Duodenal mucosa (tissue), 2 donors: ENCODE data around the gene FRMD4B.

Experiments
- H3K27ac ChIP-seq: one replicate; pipeline ENCODE4 v1.7.0; 2013; ENCODE audit warnings: low read depth, low read length
- H3K27me3 ChIP-seq, 2 donors: one replicate each; pipeline ENCODE4 v1.7.0; 2013; ENCODE audit warnings: low read length in 2 of 2, control low read depth in 1 of 2; ENCODE audit not compliant: insufficient read depth in 2 of 2, control insufficient read depth in 1 of 2
- H3K36me3 ChIP-seq, 2 donors: one replicate each; pipeline ENCODE4 v1.7.0; 2013; ENCODE audit warnings: low read length in 2 of 2, control low read depth in 1 of 2; ENCODE audit not compliant: insufficient read depth in 2 of 2, control insufficient read depth in 1 of 2
- H3K4me1 ChIP-seq, 2 donors: one replicate each; pipeline ENCODE4 v1.7.0; 2013; ENCODE audit warnings: low read length in 2 of 2, control low read depth in 1 of 2; ENCODE audit not compliant: insufficient read depth in 2 of 2, control insufficient read depth in 1 of 2
- H3K4me3 ChIP-seq, 2 donors: one replicate each; pipeline ENCODE4 v1.7.0; 2013; ENCODE audit warnings: low read length in 2 of 2, low read depth in 1 of 2
- H3K9ac ChIP-seq, 2 donors: one replicate each; pipeline ENCODE4 v1.7.0; 2013; ENCODE audit warnings: low read length in 2 of 2, low read depth in 1 of 2
- H3K9me3 ChIP-seq, 2 donors: one replicate each; pipeline ENCODE4 v1.7.0; 2013; ENCODE audit warnings: low read length in 2 of 2, control low read depth in 1 of 2; ENCODE audit not compliant: control insufficient read depth in 1 of 2

FRMD4B gene

DNA sequence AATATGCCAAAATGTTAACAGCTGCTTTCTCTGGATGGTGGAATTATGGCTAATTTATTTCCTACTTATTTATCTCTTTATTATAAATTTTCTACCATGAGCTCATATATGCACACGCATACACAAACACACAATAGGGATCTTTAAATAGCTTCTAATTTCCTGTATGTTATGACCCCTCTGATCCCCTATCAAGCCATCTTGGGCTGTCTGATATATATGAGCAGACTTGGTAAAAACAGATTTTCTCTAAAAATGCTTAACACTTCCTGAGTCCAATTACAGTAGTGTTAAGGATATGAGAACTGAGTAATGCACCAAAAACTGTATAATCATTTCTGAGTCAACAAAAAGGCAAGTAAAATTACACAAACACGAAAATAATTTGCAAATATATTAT, 211.4 kb downstream of the FRMD4B start:
- Histone ChIP-seq H3K4me1 (peaks cover 15 to 23% of the 10 kb centered on the region in 2 donors), H3K4me3 (no peak overlapping the region), H3K9me3 (no peaks in the 10 kb centered on the region), H3K36me3 (peaks cover 13 to 25% of the 10 kb centered on the region in 2 donors), H3K27me3 (no peaks in the 10 kb centered on the region), H3K27ac (no peak overlapping the region), H3K9ac (no peak overlapping the region)

DNA sequence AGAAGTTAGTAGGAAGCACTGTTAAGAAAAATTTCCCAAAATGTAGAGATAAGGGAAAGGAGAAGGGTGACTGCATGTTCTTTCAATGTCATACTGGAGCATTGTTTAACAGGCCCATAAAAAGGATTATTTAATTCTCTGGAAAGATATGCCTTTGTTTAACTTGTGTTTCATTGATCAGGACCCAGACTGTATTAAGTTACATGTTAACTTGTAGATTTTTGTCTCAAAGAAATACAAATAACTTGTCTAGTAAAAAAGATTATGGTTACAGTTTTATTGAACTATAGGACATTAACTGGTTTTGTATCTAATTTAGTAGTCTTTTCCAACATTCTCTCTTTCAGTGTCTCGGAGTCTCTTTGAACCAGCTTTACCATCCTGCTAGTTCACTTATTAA, 213.8 kb downstream of the FRMD4B start:
- Histone ChIP-seq H3K27me3 (no peaks in the 10 kb centered on the region), H3K4me3 (no peak overlapping the region), H3K9me3 (no peaks in the 10 kb centered on the region), H3K27ac (no peak overlapping the region), H3K9ac (no peak overlapping the region), H3K4me1 (peaks cover 0 to 5% of the 10 kb centered on the region in 2 donors), H3K36me3 (peaks cover 7 to 16% of the 10 kb centered on the region in 2 donors)

DNA sequence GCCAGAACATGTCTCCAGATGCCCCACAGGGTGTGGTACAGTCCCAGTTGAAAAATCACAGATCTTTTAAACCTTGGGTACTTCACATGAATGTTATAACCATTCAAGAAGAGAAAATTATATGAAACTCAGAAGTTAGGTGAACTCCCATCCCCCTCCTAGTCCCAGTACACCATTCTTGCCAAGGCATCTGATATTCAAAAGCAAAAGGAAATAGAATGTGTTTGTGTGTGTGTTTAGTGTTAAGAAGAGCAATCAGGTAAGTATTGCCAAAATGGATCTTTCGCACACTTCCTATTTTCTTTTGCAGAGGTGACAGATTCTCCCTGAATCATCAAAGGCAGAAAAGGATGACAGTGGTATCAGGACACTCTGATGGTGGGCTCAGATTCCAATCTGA, 219.4 kb downstream of the FRMD4B start:
- Histone ChIP-seq H3K9ac (no peak overlapping the region), H3K36me3 (peaks cover 6 to 9% of the 10 kb centered on the region in 2 donors), H3K27me3 (no peaks in the 10 kb centered on the region), H3K4me1 (no peaks in the 10 kb centered on the region), H3K27ac (no peak overlapping the region), H3K9me3 (no peaks in the 10 kb centered on the region), H3K4me3 (no peak overlapping the region)

DNA sequence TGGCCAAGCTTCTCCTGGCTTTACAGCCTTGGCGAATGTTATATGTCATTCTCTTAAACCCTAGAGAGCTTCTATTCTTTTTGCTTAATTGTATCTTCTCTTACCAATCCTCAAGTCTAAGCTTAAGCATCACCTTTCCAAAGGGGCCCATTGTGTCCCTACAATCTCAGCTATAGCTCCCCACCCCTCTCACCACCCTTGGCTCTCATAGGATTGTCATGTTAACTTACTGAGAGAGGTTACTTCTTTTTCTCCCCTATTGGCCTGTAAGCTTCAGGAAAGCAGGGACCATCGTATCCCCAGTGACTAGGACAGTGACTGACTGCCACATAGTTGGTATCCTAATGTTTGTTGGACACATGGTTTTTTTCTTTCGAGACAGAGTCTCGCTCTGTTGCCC, 220.1 kb downstream of the FRMD4B start:
- Histone ChIP-seq H3K4me3 (no peak overlapping the region), H3K27ac (no peak overlapping the region), H3K9ac (no peak overlapping the region), H3K9me3 (no peaks in the 10 kb centered on the region), H3K27me3 (no peaks in the 10 kb centered on the region), H3K4me1 (no peaks in the 10 kb centered on the region), H3K36me3 (peaks cover 0 to 3% of the 10 kb centered on the region in 2 donors)

DNA sequence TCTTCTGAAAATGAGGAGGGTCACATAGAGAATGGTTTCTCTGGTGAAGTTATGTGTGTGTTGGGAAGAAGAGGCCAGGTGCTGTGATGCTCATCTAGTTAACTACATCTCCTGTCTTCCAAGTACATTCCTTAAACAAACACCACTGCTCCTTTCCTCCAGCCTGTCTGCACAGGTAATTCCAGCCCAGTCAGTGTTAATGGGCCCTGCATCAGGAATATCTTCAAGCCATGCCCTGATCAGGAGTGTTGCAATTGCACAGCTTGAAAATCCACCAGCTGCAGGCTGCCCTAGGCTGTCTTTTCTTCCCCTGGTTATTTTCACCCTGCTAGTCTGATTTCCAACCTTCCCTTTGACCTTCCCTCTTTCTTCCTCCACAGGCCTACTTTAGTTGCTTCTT, 221.6 kb downstream of the FRMD4B start:
- H3K9me3 ChIP-seq: no peaks in the 10 kb centered on the region

DNA sequence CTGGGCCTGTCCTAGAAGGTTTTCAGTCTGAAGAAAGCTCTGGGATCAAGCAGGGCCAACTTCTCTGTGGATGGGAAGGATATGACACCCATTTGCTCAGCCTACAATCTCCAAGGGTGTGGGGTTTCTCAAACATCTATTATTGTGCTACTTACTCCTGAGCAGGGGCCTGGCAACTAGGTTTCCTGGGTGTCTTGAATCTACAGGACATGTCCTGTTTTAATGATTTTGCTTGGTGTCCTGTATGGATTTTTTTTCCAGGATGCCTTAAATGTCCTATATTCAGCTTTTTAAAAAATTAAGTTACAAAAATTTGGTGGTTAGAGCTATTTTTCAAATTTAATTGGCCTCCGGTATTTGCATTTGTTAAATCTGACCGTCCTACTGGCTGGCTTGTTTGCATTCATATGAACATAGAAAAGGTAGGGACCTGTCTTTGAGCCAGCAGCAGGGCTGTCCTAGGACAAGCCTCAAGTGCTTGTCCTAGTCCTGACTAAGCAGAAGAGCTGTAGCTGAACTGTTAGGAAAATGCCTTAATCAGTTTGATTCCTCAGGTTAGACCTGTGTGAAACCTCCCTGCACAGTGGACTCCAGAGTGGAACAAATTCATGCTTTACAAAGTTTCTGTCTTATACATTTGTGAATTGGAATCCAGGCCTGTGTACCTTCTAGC, 223.4 kb downstream of the FRMD4B start:
- Histone ChIP-seq H3K27me3 (no peaks in the 10 kb centered on the region), H3K9ac (no peak overlapping the region), H3K4me1 (no peaks in the 10 kb centered on the region), H3K4me3 (no peak overlapping the region), H3K27ac (no peak overlapping the region), H3K36me3 (no peaks in the 10 kb centered on the region), H3K9me3 (no peaks in the 10 kb centered on the region)

More for the DNA sequence above, 221.6 kb downstream of the FRMD4B start:
- Histone ChIP-seq H3K36me3 (no peaks in the 10 kb centered on the region), H3K4me1 (no peaks in the 10 kb centered on the region), H3K27me3 (no peaks in the 10 kb centered on the region), H3K9ac (no peak overlapping the region), H3K4me3 (no peak overlapping the region), H3K27ac (no peak overlapping the region)

DNA sequence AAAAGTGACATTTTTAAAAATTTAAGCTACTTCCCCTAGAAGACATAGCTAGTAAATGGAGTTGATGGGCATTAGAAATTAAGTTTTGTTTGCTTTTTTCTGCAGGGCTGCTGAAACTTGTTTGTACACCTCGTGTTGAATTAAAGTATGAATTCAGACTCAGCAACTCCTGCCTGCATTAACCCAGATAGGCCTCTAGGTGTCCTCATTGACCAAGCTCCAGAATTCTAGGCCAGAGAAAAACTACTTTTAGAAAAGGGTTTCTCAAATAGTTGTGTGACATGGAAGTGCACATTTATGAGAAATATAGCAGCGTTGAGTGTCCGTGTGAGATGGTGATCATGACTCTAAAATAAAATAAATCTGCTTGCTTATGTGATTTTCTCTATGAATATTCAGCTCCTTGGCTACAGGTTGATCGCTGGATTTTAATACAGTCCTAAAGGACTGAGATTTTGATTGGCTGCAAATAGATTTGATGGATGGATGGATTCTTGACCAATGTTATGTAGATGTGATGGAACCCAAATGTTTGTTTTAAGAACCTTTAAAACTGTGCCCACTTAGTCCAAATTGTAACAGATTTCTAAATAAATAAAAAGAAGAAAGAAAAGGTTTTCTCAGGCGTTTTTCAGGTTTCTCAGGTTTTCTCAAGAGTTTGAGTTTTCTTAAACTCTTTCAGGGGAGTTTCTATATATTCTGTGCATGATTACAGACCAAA, 224.1 kb downstream of the FRMD4B start:
- Histone ChIP-seq H3K9ac (no peak overlapping the region), H3K27ac (no peak overlapping the region), H3K27me3 (no peaks in the 10 kb centered on the region), H3K4me1 (no peaks in the 10 kb centered on the region), H3K36me3 (no peaks in the 10 kb centered on the region), H3K4me3 (no peak overlapping the region), H3K9me3 (no peaks in the 10 kb centered on the region)

DNA sequence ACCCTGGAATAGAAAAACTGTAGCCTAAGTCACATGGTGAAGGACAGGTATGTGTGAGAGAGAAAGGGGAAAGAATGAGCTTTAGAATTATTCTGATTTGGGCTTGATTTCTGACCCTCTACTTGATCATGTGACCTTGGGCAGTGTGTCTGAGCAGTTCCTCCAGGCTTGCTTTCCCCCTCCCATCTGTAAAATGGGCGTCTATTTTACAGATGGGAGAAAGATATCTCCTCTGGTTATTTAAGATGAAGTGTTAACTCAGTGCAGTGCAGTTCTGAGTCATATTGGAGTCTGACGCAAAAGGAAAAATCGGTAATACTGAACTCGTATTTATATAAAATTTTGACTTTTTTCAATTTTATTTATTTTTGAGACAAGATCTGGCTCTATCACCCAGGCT, 225.4 kb downstream of the FRMD4B start:
- no peak overlapping the region for H3K27ac ChIP-seq
- no peak overlapping the region for H3K4me3 ChIP-seq
- H3K4me1 ChIP-seq: no peaks in the 10 kb centered on the region
- H3K9ac ChIP-seq: no peak overlapping the region
- no peaks in the 10 kb centered on the region for H3K36me3 ChIP-seq
- no peaks in the 10 kb centered on the region for H3K9me3 ChIP-seq
- H3K27me3 ChIP-seq: no peaks in the 10 kb centered on the region

DNA sequence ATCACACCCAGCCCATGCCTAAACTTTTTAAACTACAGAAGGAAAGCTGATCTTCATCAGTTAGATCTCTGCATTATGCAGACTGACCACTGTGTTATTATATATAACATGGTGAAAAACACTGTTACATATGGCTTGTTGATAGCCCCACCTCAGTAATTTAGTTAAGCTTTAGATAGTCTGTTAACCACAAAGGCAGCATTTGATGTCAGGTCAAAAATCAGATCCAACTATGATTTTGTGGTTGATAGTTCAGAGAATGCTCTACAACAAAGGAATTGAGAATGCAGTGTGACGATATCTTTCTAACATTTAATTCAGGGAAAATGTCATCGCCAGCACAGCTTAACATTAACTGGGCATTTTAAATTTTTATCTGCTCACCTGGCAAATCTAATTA, 225.8 kb downstream of the FRMD4B start:
- no peak overlapping the region for H3K27ac ChIP-seq
- no peak overlapping the region for H3K9ac ChIP-seq
- H3K27me3 ChIP-seq: no peaks in the 10 kb centered on the region
- no peaks in the 10 kb centered on the region for H3K9me3 ChIP-seq
- H3K4me3 ChIP-seq: no peak overlapping the region
- no peaks in the 10 kb centered on the region for H3K4me1 ChIP-seq
- H3K36me3 ChIP-seq: no peaks in the 10 kb centered on the region

DNA sequence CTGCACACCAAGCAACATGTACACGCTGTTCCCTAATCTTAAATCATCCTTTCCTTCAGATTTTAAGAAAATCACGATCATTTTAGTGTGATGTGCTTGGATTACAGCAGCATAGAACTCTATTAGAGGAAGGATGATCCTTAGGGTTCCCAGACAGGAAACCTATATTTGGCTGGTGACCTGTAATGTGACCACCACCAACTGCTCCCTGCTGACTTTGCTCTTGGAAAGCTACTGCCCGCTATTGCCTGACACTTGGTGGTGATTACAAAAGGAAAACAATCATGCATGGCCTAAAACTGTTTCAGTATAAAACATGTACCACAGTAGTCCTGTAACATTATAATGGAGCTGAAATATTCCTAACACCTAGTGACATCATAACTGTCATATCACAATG, 236.3 kb downstream of the FRMD4B start:
- Histone ChIP-seq H3K27me3 (no peaks in the 10 kb centered on the region), H3K4me1 (no peaks in the 10 kb centered on the region), H3K36me3 (no peaks in the 10 kb centered on the region), H3K4me3 (no peak overlapping the region), H3K9me3 (no peaks in the 10 kb centered on the region), H3K9ac (no peak overlapping the region), H3K27ac (no peak overlapping the region)
